ENCODE results near the gene NFIA. TPM values are rescaled to one million over a fixed set of nuclear protein-coding genes. Genes with fewer than 3 reads are reported as not detected.
"Not testable (repeated sequence)": the region's sequence is repeated elsewhere in the genome, so short reads cannot be mapped to it uniquely, and the experiment has no call there.

Gene NFIA
- total RNA-seq, 1 experiment from 2014 or later = 38.6 TPM

- no peak overlapping the region for H3K4me3 Mint-ChIP-seq (ENCODE audit: low read depth, unreplicated experiment)
These were observed 379.3 kb downstream of the NFIA start for GRCh38 chr1:61461406-61462384.

GRCh38 chr1:61462628-61463027 is 380.3 kb downstream of the NFIA start:
- Mint-ChIP-seq H3K27me3 (ENCODE audit: unreplicated experiment) (no peaks in the 10 kb centered on the region), H3K4me3 (ENCODE audit: low read depth, unreplicated experiment) (no peak overlapping the region), H3K9me3 (ENCODE audit: low read depth, unreplicated experiment) (no peaks in the 10 kb centered on the region), H3K27ac (ENCODE audit: unreplicated experiment) (no peak overlapping the region), H3K36me3 (ENCODE audit: insufficient read depth, unreplicated experiment) (no peaks in the 10 kb centered on the region), H3K4me1 (ENCODE audit: low read depth, unreplicated experiment) (no peaks in the 10 kb centered on the region)
- BruUV-seq (replicated peaks) = no TSS peak
- DNase-seq = no peak
- intact Hi-C loops (cut with micrococcal nuclease; ENCODE audit: unreplicated experiment) = no loop called here
- CTCF ChIA-PET = no interaction called here
- TF ChIP-seq CTCF (IDR thresholded peaks at IDR 0.05; ENCODE audit: unreplicated experiment) = no peak

More at GRCh38 chr1:61461406-61462384, 379.3 kb downstream of the NFIA start:
- intact Hi-C loops (cut with micrococcal nuclease; ENCODE audit: unreplicated experiment) = no loop called here
- BruUV-seq (replicated peaks) = no TSS peak
- no peak for DNase-seq
- Mint-ChIP-seq H3K36me3 (ENCODE audit: insufficient read depth, unreplicated experiment) (no peaks in the 10 kb centered on the region), H3K27me3 (ENCODE audit: unreplicated experiment) (no peaks in the 10 kb centered on the region), H3K9me3 (ENCODE audit: low read depth, unreplicated experiment) (no peaks in the 10 kb centered on the region), H3K4me1 (ENCODE audit: low read depth, unreplicated experiment) (no peaks in the 10 kb centered on the region), H3K27ac (ENCODE audit: unreplicated experiment) (no peak overlapping the region)
- CTCF ChIA-PET = interaction anchor here (0.7 kb wide), 1 partner anchor 56 kb away, joined by 4 read pairs; no protein-coding TSS in a partner anchor
- no peak for TF ChIP-seq CTCF (IDR thresholded peaks at IDR 0.05; ENCODE audit: unreplicated experiment)

- no TSS peak for BruUV-seq (replicated peaks)
- Mint-ChIP-seq H3K27ac (ENCODE audit: unreplicated experiment) (no peak overlapping the region), H3K36me3 (ENCODE audit: insufficient read depth, unreplicated experiment) (no peaks in the 10 kb centered on the region), H3K4me1 (ENCODE audit: low read depth, unreplicated experiment) (no peaks in the 10 kb centered on the region), H3K27me3 (ENCODE audit: unreplicated experiment) (no peaks in the 10 kb centered on the region), H3K4me3 (ENCODE audit: low read depth, unreplicated experiment) (no peak overlapping the region), H3K9me3 (ENCODE audit: low read depth, unreplicated experiment) (no peaks in the 10 kb centered on the region)
- intact Hi-C loops (cut with micrococcal nuclease; ENCODE audit: unreplicated experiment) = no loop called here
- TF ChIP-seq CTCF (IDR thresholded peaks at IDR 0.05; ENCODE audit: unreplicated experiment) = no peak
- CTCF ChIA-PET = no interaction called here
- DNase-seq = no peak
These were observed 380.9 kb downstream of the NFIA start for GRCh38 chr1:61463220-61463619.

- H3K27ac Mint-ChIP-seq (ENCODE audit: unreplicated experiment); DNase-seq; H3K4me3 Mint-ChIP-seq (ENCODE audit: low read depth, unreplicated experiment); intact Hi-C loops (cut with micrococcal nuclease; ENCODE audit: unreplicated experiment); H3K36me3 Mint-ChIP-seq (ENCODE audit: insufficient read depth, unreplicated experiment); CTCF ChIA-PET; H3K4me1 Mint-ChIP-seq (ENCODE audit: low read depth, unreplicated experiment); H3K27me3 Mint-ChIP-seq (ENCODE audit: unreplicated experiment); H3K9me3 Mint-ChIP-seq (ENCODE audit: low read depth, unreplicated experiment); BruUV-seq (replicated peaks): not testable (repeated sequence)
These were observed 385.5 kb downstream of the NFIA start for GRCh38 chr1:61467836-61468235.

- Mint-ChIP-seq H3K36me3 (ENCODE audit: insufficient read depth, unreplicated experiment) (no peaks in the 10 kb centered on the region), H3K27me3 (ENCODE audit: unreplicated experiment) (peaks cover 10% of the 10 kb centered on the region), H3K4me1 (ENCODE audit: low read depth, unreplicated experiment) (no peaks in the 10 kb centered on the region), H3K27ac (ENCODE audit: unreplicated experiment) (no peak overlapping the region), H3K9me3 (ENCODE audit: low read depth, unreplicated experiment) (peaks cover 3% of the 10 kb centered on the region), H3K4me3 (ENCODE audit: low read depth, unreplicated experiment) (no peak overlapping the region)
- CTCF ChIA-PET = interaction anchor here (0.8 kb wide), 2 partner anchors 32 to 637 kb away, joined by 6 to 7 read pairs; no protein-coding TSS in a partner anchor
- intact Hi-C loops (cut with micrococcal nuclease; ENCODE audit: unreplicated experiment) = no loop called here
- TF ChIP-seq CTCF (IDR thresholded peaks at IDR 0.05; ENCODE audit: unreplicated experiment) = no peak
- no TSS peak for BruUV-seq (replicated peaks)
- no peak for DNase-seq
These were observed 387.0 kb downstream of the NFIA start for GRCh38 chr1:61469365-61469764.

Data from Calu3 (cell line).